ENCODE results near the gene CCL22. TPM values are rescaled to one million over a fixed set of nuclear protein-coding genes. Genes with fewer than 3 reads are reported as not detected.

The CCL22 gene
- total RNA-seq, 3 donors from 2014 or later = 0.16 to 0.51 (median 0.41) TPM

- H3K36me3 ChIP-seq (ENCODE audit: low read depth) = no peaks in the 10 kb centered on the region
- H3K9me3 ChIP-seq = no peaks in the 10 kb centered on the region
- DNase-seq (no peak), ATAC-seq (peak; percentile 40)
- no peak overlapping the region for H3K4me3 ChIP-seq
- TF ChIP-seq, protein P1, sequence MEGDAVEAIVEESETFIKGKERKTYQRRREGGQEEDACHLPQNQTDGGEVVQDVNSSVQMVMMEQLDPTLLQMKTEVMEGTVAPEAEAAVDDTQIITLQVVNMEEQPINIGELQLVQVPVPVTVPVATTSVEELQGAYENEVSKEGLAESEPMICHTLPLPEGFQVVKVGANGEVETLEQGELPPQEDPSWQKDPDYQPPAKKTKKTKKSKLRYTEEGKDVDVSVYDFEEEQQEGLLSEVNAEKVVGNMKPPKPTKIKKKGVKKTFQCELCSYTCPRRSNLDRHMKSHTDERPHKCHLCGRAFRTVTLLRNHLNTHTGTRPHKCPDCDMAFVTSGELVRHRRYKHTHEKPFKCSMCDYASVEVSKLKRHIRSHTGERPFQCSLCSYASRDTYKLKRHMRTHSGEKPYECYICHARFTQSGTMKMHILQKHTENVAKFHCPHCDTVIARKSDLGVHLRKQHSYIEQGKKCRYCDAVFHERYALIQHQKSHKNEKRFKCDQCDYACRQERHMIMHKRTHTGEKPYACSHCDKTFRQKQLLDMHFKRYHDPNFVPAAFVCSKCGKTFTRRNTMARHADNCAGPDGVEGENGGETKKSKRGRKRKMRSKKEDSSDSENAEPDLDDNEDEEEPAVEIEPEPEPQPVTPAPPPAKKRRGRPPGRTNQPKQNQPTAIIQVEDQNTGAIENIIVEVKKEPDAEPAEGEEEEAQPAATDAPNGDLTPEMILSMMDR (IDR thresholded peaks at IDR 0.05) = no peak
- no peaks in the 10 kb centered on the region for H3K4me1 ChIP-seq (ENCODE audit: low read depth)
- intact Hi-C loops (cut with DNase I, micrococcal nuclease) = no loop called here
Observed at GRCh38 chr16:57361404-57361803, 2.8 kb downstream of the CCL22 start.

DNA sequence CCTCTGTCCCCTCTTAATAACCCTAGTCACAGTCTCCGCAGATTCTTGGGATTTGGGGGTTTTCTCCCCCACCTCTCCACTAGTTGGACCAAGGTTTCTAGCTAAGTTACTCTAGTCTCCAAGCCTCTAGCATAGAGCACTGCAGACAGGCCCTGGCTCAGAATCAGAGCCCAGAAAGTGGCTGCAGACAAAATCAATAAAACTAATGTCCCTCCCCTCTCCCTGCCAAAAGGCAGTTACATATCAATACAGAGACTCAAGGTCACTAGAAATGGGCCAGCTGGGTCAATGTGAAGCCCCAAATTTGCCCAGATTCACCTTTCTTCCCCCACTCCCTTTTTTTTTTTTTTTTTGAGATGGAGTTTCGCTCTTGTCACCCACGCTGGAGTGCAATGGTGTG lies 5.6 kb downstream of the CCL22 start:
- ATAC-seq = no peak
- Histone ChIP-seq H3K4me3 (no peak overlapping the region), H3K4me1 (ENCODE audit: low read depth) (no peaks in the 10 kb centered on the region), H3K9me3 (no peaks in the 10 kb centered on the region), H3K36me3 (ENCODE audit: low read depth) (no peaks in the 10 kb centered on the region)
- TF ChIP-seq, protein P1 (IDR thresholded peaks at IDR 0.05) = no peak
- intact Hi-C loops (cut with DNase I, micrococcal nuclease) = no loop called here
- DNase-seq = no peak

DNA sequence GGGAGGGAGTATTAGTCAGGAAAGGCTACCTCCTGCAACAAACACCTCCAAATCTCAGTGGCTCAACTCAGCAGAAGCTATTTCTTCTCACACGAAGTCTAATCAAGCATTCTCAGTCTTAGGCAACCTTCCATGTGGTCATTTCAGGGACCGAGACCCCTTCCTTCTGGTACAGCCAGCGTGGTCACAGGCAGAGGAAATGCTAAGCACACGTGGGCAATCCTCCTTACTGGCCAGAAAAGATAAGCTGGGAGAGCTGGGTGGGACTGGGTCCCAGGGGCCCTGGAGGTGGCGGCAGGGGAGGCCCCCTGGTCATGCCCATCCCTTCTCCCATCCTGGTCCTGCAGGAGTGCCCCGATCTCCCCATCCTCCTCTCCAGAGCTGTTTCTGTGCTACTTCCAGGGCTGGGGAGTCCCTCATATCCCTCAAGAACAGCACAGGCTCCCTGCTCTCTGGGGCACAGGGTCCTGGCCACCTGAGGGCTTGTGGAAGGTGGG lies 8.0 kb downstream of the CCL22 start:
- TF ChIP-seq, protein P1 (IDR thresholded peaks at IDR 0.05) = no peak
- no peak for ATAC-seq

GRCh38 chr16:57367116-57367752 lies 8.7 kb downstream of the CCL22 start:
- H3K36me3 ChIP-seq (ENCODE audit: low read depth) = no peaks in the 10 kb centered on the region
- peaks cover 4% of the 10 kb centered on the region for H3K4me1 ChIP-seq (ENCODE audit: low read depth)
- TF ChIP-seq, protein P1 (IDR thresholded peaks at IDR 0.05) = no peak
- DNase-seq (no peak), ATAC-seq (no peak)
- H3K9me3 ChIP-seq = no peaks in the 10 kb centered on the region
- intact Hi-C loops (cut with DNase I, micrococcal nuclease) = no loop called here
- no peak overlapping the region for H3K4me3 ChIP-seq

More for the DNA sequence above, 8.0 kb downstream of the CCL22 start:
- no peak overlapping the region for H3K4me3 ChIP-seq
- no peaks in the 10 kb centered on the region for H3K4me1 ChIP-seq (ENCODE audit: low read depth)
- intact Hi-C loops (cut with DNase I, micrococcal nuclease) = no loop called here
- H3K9me3 ChIP-seq = no peaks in the 10 kb centered on the region
- no peak for DNase-seq
- H3K36me3 ChIP-seq (ENCODE audit: low read depth) = no peaks in the 10 kb centered on the region

DNA sequence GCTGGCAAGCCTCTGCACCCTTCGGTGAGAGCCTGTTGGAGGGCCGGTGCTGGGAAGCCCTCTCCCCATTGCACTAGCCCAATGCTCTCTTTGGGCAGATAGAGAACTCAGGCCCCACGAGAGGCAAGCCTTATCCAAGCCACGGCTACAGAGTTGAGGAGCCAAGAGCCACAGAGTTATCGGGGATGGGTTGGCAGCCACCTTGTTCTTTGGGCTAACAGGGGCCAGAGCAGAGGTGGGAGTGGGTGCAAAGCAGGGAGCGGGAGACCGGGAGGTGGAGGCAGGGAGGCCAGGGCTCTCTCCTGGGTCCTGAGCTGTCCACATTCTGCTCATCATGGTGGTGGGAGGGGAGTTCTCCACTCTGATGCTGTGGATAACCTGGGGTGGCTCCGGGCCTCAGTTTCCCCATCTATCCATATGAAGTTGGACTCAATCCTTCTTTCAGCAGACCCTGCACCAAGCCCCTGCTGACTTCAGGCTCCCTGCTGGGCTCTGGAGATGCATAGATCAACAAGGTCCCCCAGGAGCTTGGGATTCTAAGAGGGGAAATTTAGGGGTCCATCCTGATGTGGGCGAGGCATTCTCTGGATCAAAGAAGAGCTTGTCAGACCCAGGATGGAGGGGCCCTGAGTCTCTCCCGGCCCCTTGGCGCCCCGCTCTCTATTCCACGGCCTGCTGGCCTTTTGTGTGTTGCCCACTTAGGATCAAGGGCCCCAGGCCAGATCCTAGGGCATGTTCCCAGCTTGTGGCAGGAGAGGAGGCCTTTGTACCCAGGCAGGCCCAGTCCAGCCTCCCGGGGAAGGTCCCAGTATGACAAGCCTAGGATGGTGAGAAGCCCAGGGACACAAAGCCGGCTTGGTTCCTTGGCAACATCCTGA lies 13.2 kb downstream of the CCL22 start:
- no peak for ATAC-seq
- DNase-seq = peak in 1 of 3 donors; percentile 64
- intact Hi-C loops (cut with DNase I, micrococcal nuclease) = no loop called here

More for the DNA sequence above, 13.2 kb downstream of the CCL22 start:
- Histone ChIP-seq H3K9me3 (no peaks in the 10 kb centered on the region), H3K36me3 (ENCODE audit: low read depth) (no peaks in the 10 kb centered on the region), H3K4me1 (ENCODE audit: low read depth) (peaks cover 9% of the 10 kb centered on the region), H3K4me3 (no peak overlapping the region)
- TF ChIP-seq, protein P1 (IDR thresholded peaks at IDR 0.05) = no peak

Data from mucosa of descending colon (tissue), 3 donors.